SHP77 (cell line): ENCODE measurements around the gene TANC1.

ENCODE experiments used
- DNase-seq, 2 experiments: peaks; one replicate each; lab custom pipeline; 2025; lab: John Stamatoyannopoulos, UW

Gene TANC1

DNA sequence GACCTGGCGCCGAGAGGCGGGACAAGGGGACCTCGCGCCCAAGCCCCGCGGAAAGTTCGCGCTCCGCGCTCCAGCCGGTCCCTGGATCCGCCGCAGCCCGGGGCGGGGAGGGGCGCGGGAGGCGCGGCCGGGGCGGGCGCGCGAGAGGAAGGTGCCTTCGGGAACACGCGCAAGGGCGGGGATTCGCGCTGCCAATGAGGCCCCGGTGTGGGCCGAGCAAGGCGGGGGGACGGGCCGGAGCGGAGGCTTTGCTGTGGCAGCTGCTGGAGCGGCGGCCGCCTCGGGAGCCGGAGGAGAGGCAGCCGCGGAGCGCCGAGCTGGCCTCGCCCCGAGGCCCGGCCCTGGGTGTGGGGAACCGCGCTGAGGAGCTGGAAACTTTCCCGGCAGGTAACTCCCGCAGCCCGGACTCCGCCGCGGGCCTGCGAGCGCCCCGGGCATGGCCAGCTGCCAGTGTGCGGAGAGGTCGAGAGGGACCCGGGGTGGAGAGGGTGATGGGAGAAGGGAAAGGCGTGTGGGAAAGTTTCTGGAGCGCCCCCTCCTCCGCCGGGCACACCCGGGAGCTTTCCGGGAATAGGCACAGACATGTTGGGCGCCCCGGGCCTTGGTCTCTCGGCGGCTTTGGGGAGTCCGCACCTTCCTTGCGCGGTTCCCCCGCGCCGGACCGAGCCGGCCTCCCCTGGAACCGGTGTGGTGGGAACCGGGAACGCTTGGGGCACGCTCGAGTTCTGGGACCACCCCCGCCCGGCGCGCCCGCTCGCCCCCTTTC lies at the start of gene TANC1:
Gene TANC1 (plus strand): TSS at position 245 of the 766 bp plus-strand sequence. CDS start 97,271 bp downstream, outside the sequence.
- peak; percentile 72 to 81 for DNase-seq

DNA sequence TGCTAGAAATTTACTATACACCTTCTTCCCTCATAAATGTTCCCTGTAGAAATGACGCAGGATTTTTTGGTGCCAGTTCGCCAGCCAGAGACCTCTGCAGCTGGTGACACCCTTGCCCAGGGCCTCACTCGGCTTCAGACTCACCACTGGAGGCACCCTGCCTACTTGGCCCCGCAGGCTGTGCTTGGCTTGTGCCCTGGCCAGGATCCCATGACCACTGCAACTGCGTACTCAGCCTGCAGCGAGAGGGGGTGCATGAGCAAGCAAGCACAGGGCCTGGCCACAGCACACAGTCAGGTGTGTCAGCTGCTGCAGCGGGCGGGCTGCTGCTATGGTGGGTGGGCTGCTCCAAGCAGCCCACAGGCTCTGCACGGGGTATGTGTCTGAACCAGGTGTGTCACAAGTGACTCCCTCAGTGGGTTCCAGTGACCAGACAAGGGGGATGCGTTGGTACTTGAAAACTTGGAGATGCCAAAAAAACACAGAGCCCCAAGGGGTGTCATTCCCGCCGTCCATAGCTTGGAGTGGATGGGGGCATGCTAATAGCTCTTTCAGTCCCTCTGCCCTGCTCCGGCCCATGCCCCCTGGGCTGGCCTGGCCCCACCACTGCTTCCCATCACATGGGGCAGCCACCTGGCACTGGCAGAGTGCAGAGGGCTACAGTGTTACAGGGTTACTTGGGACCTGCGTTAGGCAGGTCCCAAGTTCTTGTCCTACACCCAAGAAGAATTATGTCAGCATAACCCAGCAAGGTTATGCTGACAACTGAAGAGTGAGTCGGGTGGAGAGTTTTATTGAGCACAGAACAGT lies 46.6 kb upstream of the TANC1 start:
- DNase-seq: no peak

DNA sequence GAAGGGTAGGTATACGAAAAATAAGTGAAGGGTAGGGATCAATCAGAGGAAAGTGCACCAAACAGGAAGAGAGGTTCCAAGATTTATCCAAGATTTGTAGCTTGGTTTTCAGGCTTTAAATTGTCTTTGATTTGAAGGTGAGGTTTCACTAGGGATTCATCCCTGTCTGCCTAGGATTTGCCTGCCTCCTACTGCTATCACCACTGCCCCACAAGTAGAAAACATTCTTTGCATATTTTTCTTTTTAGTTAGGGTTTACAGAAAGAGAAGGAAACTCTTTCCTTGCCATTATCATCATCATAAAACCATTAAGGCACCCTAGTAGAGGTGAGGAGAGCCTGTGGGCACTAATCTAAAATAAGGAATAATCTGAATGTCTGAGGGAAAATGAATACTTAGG lies 45.8 kb upstream of the TANC1 start:
- DNase-seq: no peak

DNA sequence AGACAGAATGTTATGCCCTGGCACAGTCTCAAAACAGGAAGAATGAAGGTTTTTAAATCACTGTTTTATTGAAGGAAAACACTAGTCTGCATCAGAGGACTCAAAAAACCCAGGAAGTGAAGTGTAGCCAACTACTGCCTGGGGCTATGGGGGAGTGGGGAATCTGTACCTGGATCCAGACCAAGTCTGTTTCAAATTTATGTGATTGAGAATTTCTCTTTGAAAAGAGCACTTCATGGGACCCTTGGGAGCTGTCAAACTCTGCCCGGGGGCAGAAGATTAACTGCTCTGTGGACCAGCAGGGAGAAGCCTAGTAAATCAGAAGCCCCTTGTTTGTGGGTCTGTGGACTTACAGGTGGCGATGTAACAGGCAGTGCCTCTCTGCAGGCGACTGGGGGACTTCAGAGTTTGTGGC lies 45.3 kb upstream of the TANC1 start:
- no peak for DNase-seq

DNA sequence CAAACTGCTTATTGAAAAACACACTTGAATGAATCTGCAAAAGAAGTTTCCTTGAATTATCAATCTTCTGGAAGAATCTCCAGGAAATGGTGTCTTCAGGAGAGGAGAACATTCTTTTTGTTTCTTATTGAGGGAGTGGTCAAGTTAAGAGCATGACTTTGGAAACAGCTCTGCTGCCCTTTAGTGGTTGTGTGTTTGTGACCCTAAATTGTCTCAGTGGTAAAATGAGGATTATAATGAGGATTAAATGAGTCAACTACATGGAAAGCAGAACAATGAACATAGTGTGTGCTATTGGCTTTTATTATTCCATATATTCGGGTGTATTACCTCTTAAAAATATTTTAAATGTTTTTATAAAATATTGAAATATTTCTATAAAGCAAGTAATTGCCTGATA lies 44.8 kb upstream of the TANC1 start:
- DNase-seq: no peak

DNA sequence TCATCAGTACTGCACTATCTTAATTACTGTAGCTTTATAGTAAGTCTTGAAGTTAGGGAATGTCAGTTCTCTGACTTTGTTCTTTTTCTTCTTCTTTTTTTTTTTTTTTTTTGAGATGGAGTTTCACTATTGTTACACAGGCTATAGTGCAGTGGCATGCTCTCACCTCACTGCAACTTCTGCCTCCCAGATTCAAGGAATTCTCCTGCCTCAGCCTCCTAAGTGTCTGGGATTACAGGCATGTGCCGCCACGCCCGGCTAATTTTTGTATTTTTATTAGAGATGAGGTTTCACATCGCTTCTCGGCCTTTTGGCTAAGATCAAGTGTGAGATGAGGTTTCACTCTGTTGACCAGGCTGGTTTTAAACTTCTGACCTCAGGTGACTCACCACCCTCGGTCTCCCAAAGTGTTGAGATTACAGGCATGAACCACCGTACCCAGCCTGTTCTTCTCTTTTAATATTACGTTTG lies 41.9 kb upstream of the TANC1 start:
- no peak for DNase-seq

DNA sequence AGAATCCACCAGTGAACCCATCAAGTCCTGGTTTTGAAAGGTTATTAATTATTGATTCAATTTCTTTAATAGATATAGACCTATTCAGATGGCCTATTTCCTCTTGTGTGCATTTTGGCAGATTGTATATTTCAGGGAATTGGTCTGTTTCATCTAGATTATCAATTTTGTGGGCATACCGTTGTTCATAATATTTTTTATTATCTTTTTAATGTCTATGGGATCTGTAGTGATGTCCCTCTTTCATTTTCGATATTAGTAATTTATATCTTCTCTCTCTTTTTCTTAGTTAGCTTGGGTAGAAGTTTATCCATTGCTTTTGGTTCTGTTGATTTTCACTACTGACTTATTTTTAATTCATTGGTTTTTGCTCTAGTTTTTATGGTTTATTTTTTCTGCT lies 39.9 kb upstream of the TANC1 start:
- DNase-seq: no peak

DNA sequence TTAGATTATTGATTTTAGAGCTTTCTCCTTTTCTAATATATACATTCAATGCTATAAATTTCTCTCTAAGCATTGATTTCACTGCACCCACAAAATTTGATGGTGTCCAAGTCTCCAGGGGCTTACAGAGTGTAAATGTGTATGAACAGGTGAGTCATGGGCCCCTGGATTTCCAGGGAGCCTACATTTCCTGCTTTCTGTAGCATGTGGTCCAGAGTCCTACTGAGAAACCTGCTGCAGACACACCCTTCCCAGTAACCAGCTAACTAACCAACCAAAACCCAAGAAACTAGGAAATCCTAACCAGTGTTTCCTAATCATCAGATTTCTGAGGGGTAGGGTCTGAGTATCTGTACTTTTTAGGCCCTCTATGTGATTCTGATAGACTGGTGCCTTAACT lies 39.5 kb upstream of the TANC1 start:
- DNase-seq: no peak

DNA sequence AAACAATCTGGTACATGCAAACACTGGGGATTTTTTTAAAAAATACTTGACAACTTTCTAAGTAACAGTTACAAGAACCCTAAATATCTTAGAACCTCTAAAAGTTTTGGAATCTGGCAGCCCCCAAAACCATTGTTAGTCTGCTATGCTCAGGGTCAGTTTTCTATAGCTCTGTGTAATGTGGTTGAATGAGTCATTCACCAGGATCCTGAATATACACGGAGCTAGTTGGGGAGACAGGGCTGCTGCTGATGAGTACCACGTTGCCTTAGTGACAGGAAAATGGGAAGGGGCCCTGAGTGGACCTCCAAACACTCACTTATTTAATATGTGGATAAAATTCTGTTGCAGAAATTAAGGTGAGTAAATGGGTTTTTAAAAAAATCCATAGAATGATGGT lies 36.9 kb upstream of the TANC1 start:
- DNase-seq: no peak

DNA sequence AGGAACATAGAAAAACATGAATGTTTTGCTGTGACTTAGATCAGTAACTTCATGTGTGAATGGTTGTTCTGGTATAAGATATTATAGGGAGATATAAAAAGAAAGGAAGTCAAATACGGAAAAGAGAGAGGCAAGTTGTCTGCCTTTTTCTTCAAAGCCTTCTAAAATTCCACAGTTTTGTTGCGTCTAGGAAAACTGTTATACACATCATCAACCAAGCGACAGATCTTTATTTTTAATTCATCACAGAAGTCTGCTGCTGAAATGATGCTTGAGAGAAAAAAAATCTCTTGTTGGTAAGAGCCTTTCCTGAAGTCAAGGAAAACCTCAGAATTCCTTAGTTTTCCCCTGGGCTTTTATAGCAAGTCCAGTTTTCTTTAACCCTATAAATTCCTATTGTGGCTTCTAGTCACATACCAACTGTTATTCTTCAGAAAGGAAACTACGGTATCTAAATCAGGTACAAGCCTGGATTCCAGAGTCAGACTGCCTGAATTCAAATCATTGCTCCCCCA lies 36.3 kb upstream of the TANC1 start:
- DNase-seq: no peak

DNA sequence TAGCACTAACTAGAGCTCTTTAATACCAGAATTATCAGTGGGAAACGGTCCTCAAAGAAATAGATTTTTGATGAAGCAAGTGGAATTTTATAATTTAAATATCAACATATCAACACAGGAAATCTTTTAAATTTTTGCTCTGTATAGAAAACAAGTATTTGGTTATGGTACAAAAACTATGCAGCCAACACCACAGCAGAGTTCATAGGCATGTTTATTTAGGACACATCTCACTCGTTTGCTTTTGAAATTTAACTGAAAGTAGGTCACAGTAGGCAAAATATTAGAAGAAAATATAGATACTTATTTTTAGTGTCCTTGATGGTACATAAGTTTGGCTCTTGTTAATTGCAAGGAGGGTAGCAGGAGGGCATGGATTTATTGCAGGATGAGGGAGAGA lies 34.3 kb upstream of the TANC1 start:
- no peak for DNase-seq

DNA sequence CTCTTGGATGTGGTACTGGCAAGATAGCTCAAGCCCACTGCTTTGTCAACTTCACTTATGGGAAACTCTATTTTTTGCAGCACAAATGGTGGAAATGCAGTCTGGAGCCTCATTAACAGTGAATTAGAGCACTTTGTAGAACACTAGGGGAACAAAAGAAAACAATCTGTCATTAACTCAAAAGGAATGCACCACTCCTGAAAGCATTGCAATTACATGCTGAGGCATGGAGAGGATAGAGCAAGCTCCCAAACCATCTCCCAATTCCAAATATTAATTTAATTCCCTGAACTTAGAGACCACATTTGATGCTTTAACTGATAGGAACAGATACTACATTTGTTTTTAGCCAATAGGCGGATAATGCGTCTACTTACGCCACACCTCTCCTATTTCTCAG lies 32.8 kb upstream of the TANC1 start:
- DNase-seq: no peak

DNA sequence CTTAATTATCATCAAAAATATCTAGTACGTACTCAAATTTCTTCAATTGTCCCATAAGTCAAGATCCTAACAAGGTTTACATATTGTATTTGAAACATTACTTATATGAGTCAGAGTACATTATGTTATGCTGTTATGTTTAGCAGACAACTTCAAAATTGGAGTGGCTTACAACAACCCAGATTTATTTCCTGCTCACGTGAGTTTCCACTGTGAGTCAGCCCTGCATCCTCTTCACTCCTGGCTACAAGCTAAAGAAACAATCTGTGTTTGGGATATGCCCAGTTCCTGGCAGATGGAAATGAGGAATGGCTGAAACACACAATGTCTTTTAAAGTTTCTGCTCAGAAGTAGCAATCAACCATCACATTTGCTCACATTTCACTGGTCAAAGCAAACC lies 31.5 kb upstream of the TANC1 start:
- no peak for DNase-seq

DNA sequence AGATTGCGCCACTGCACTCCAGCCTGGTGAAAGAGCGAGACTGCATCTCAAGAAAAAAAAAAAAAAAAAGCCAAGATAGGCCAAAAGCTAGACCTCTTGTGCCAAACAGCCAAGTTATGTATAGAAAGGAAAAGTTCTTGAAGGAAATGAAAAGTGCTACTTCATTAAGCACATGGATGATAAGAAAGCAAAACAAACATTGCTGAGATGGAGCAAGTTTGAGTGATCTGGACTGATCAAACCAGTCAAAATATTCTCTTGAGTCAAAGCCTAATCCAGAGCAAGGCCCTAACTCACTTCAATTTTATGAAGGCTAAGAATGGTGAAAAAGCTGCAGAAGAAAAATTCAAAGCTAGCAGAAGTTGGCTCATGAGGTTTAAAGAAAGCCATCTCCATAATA lies 28.1 kb upstream of the TANC1 start:
- no peak for DNase-seq

DNA sequence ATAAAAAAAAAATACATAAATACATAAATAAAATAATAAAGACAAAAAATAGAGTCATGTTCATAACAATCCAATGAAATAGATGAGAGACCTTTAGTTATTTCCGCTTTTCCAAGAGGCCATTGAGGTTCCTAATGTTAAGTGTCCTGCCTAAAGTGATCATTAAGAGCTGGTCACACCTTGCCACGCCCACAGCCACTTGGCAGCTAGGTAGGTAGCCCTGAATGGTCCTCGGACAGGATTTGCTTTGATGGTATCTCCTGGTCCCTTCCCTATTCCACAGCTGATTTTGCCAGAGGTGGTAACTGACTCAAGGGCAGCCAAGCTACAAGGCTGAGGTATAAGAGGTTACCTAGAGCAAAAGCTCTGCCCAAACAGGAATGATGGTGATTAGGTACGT lies 24.5 kb upstream of the TANC1 start:
- DNase-seq: no peak

DNA sequence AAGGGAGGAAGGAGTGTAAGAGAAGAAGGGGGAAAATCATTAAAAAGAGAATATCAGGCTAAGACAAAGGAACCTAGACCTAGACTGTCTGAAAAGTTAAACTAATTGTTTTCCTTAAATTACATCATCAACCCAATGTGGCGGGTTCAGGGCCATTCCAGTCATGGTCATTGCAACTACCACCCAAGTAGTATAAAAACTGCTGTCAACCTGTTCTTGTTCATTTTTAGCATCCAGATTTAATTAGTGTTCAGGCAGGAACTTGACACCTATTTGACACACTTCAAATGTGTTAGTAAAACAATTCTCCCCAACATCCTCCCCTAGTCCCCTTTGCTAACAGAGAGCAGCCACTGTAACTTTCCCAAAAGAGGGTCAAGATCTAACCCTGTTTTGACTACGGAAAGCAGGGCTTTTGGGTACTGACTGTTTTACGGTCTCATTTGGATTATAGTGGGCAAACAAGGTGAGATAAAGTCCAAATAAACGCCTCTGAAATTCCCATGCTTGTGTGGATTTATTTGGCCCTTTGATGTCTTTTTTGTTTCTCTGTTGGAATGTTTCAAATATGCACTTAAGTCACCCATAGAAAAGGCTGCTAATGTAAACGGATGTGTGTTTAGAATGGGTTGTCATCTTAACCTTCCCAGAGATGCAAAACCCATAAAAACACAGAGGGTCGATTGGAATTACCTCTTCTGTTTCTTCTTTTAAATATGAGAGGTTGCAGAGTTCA lies 19.3 kb upstream of the TANC1 start:
- DNase-seq: no peak

DNA sequence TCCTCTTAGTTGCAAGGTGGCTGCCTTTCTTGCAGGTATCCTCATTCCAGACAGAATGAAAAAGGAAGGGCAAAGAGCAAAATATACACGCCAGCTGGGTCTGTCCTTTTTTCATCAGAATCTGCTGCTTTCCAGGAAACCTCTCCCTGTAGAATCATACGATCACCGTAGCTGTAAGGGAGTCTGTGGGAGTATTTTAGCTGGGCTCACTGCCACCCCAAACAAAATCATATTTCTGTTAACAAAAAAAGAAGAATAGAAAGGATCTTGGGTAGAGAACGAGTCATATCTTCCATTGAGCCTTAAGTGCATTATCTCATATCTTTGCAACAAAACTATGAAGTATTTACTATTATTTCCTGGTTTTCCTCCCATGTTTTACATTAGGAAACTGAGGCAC lies 15.0 kb upstream of the TANC1 start:
- no peak for DNase-seq

DNA sequence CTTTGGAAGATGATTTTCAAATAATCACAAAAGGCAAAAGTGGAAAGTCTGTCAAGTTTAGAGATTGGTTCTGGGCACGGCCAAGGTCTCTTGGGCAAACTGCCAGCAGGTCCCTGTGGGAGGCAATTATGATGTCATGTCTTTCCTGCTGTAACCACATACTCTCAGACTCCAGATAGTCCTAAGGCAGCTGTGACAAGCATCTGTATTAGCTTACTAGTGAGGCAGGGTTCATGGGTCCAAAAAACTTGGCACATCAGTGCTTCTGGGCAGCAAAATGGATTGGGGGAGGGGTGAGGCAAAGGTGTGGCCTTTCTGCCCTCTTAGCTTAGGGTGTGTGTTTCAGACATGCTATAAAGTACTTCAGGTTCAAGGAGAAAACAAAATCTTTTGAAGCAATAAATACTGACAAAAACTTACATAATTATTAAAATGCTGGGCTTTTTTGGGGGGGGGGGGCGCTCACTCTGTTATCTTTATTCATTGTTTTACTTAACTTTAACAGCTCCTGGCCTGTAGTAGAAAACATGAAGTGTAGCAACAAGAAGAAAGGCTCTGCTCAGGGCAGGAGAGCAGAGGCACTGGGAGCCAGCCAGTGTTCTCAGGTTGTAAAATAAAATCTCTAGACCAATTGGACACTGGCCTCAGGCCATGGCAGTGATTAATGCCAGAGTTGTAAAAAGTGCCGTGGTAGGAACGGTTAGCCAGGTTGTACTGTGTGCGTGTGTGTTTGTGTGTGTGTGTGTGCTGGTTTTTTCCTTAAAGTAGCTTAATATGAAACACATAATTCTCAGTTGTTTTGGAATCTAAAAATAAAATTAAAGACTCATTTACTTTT lies 14.3 kb upstream of the TANC1 start:
- peak; percentile 12 to 41 for DNase-seq

DNA sequence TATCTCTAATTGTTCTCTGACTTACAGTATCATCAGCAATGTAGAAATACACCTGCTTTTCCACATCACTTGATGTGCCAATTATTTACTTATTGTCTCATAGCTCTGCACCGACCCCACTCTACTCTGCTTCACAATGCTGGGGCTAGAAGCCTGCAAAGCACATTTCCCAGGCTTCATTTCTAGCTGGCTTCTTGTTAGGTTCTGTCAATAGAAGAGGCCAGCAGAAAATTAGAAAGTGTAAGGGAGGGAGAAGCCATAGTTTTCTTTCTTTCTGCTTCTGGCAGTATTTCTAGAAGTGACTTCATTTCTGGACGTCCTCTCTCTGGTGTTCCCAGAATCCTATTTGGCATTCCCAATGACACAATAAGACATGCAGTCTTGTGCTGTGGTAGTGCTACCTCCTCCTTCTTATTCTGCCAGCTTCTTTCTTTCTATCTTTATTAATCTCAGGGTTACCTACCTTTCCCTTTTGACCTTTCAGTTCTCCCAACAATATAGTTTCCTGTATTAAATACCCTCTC lies 12.5 kb upstream of the TANC1 start:
- DNase-seq: no peak

DNA sequence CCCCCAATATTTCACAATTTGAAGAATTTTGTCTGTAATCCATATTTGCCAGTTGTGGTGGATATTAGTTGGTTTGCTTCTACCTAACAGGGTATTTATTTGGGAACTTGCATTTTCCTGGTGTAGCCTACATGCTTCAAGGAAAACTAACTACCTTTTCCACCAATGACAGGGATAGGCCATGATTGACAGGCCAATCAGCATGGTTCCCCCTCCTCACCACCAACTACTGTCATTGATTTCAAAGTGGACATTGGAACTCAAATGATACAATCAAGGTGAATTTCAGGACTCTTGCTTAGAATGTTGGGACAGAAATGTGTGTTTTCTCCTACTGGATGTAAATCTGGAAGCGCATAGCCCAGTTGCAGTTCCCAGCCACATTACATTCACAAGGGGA lies 10.1 kb upstream of the TANC1 start:
- DNase-seq: no peak

DNA sequence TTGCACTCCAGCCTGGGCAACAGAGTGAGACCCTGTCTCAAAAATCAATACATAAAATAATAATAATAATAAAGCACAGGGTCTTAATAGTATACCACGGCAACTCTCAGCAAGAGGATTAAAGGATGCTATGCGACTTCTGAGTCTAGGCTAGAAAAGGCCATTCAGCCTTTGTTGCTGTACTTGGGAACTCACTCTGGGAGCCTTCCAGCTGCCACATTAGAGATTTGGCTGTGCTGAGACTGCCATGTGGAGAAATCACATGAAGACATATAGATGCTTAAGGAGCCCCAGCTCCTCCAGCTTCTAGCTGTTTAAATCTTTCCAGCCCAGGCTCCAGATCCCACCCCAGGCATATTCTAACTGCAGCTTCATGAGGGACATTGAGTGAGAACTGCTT lies 8.2 kb upstream of the TANC1 start:
- DNase-seq: no peak
